ENCODE measurements around the gene MEGF6. TPM values are rescaled to one million over a fixed set of nuclear protein-coding genes. Genes with fewer than 3 reads are reported as not detected.

MEGF6 gene
- total RNA-seq, 1 donor from 2014 or later, result 9.3 TPM

- intact Hi-C loops (cut with DNase I), result loop anchor here (2.0 kb wide), 1 partner anchor 25 kb away; the partner anchor contains the start of gene TPRG1L
- DNase-seq (ENCODE audit: low spot score), result peak; percentile 94
Observed at GRCh38 chr1:3649342-3650247, 38.3 kb upstream of the MEGF6 start, which contains the start of gene WRAP73. TSS of gene WRAP73 (minus strand) at chr1:3650103. CDS start at chr1:3649999, 104 bp downstream.

DNA sequence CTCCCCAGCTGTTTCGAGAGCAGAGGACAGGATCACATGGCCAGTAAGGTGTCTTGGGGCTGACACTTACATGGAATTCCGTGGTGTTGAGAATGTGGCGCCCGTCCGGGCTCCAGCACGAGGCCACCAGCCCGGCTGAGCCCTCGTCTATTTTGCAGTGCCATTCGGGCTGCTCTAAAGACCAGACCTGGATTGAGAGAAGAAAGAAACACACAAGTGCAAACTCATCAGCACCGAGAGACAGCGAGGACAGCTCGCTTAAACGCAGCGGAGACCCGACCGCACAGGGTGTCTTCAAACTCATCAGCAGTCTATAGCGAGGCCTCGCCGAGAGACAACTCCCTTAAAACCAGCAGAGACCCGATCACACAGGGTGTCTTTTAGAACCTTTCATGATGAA is 35.3 kb upstream of the MEGF6 start:
- DNase-seq (ENCODE audit: low spot score), result peak; percentile 49
- intact Hi-C loops (cut with DNase I), result no loop called here

GRCh38 chr1:3645666-3646355 is 34.5 kb upstream of the MEGF6 start:
- DNase-seq (ENCODE audit: low spot score), result peak; percentile 43
- intact Hi-C loops (cut with DNase I), result no loop called here

- intact Hi-C loops (cut with DNase I), result no loop called here
- DNase-seq (ENCODE audit: low spot score), result peak; percentile 35
Observed at GRCh38 chr1:3645247-3645646, 33.9 kb upstream of the MEGF6 start.

DNA sequence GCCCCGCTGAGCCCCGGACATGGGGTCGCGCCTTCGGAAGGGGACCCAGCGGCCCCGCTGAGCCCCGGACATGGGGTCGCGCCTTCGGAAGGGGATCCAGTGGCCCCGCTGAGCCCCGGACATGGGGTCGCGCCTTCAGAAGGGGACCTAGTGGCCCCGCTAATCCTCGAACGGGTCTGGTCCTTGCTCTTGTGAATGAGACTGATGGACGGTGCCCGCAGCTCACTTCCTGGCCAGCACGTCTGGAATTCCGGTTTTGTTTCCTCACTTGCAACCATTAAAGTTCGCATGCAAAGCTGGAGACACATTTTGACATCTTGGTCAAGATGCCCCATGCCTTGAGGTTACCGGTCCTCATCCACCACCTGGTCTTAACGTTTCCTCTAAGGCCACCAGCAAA is 33.0 kb upstream of the MEGF6 start:
- peak; percentile 49 for DNase-seq (ENCODE audit: low spot score)
- intact Hi-C loops (cut with DNase I), result no loop called here

DNA sequence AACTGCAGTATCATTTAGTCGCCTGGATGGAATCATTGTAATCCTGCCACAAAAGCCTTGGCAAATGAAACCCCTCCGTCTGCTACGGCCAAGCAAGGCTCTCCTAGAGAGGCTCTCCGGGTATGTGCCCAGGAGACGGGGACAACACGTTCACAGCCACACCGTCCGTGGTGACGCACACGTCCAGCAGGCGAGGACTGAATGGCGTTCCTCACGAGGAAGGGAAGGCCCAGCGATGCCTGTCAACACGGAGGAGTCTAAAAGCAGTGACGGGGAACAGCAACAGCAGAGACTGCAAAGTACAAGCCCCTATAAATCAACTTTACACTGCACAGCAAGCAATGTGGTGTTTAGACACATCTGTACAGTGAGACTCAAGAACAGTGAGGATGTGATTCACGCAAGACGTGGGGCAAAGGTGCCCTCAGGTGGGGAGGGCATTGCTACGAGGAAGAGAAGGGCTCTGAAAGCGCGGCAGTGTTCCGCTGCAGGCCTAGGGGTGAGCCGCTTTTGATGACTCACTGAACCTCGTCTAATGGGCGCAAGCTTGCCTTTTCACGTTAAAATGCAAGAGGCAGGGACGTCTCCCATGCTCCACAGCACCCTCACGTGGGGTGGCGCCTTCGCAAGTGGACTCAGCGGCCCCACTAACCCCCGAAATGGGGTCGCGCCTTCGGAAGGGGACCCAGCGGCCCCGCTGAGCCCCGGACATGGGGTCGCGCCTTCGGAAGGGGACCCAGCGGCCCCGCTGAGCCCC is 31.8 kb upstream of the MEGF6 start:
- peak; percentile 51 for DNase-seq (ENCODE audit: low spot score)
- intact Hi-C loops (cut with DNase I), result no loop called here

DNA sequence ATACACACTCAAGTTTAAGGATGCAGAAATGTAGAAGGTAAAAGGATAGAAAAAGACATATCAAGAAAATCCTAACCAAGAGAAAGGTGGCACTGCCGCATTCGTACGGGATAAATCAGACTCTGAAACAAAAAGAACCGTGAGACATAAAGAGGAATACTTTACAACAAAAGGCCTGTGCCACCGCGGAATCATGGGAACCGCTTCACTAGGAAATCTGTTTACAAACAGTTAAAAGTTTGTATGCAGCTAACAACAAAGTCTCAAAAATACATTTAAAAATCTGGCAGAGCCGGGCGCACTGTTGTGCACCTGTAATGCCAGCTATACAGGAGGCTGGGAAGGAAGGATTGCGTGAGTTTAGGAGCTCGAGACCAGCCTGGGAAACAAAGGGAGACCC is 30.5 kb upstream of the MEGF6 start:
- DNase-seq (ENCODE audit: low spot score), result no peak
- intact Hi-C loops (cut with DNase I), result no loop called here

GRCh38 chr1:3641046-3641760 is 29.9 kb upstream of the MEGF6 start:
- intact Hi-C loops (cut with DNase I), result no loop called here
- DNase-seq (ENCODE audit: low spot score), result peak; percentile 41

- intact Hi-C loops (cut with DNase I), result no loop called here
- peak; percentile 43 for DNase-seq (ENCODE audit: low spot score)
Observed at GRCh38 chr1:3640121-3640837, 29.0 kb upstream of the MEGF6 start.

- intact Hi-C loops (cut with DNase I), result no loop called here
- peak; percentile 55 for DNase-seq (ENCODE audit: low spot score)
Observed at GRCh38 chr1:3639397-3639911, 28.1 kb upstream of the MEGF6 start.

- DNase-seq (ENCODE audit: low spot score), result peak; percentile 46
Observed at GRCh38 chr1:3638676-3639075, 27.4 kb upstream of the MEGF6 start.

DNA sequence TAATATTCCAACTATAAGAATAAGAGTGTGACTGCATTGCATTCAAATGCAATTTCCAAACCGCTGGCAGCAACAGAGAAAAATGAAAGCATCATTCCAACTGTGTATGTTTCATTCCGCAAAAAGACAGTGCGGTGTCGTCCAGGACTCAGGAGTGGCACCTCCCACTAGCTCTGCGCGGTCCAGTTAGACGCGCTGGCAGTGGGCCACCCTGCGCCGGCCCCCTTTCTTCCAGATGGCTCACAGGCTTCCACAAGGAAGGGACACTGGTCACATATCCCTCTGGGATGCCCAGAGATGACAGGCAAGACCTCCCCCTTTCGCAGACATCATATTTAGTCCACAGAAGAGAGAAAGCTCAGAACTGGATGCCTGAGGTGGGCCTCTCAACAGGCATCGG is 26.7 kb upstream of the MEGF6 start:
- intact Hi-C loops (cut with DNase I), result no loop called here
- peak; percentile 36 for DNase-seq (ENCODE audit: low spot score)

More at GRCh38 chr1:3638676-3639075, 27.4 kb upstream of the MEGF6 start:
- intact Hi-C loops (cut with DNase I), result no loop called here

DNA sequence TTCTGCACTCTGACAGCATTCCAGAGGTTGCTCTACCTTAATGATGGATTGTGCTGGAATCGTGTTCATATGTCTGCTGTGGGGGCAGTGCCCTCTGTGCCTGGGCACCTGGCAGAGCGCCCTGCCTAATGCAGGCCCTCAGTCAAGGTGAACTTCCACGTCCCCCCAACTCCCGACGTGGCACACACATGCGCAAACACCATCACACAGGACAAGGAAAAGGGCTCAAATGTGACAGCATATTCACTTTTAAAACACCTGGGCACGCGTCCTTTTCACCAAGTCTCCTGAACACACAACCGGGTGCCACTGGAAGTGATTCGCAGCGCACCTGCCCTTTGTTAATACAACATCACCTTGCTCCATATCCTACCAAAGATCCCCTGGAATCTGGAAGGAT is 25.2 kb upstream of the MEGF6 start:
- peak; percentile 26 for DNase-seq (ENCODE audit: low spot score)
- intact Hi-C loops (cut with DNase I), result no loop called here

DNA sequence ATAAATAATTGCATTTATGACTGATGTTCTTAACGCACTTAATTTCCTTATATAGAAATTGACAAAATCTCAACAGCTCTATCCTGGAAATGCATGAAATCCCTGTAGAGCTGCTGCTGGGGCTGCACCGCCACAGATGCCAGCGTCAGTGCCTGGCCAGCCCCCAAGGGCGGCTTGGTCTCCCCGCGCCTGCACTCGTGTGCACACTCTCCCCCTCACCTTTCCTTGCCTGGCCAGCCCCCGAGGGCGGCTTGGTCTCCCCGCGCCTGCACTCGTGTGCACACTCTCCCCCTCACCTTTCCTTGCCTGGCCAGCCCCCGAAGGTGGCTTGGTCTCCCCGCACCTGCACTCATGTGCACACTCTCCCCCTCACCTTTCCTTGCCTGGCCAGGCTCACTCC is 24.8 kb upstream of the MEGF6 start:
- peak; percentile 31 for DNase-seq (ENCODE audit: low spot score)
- intact Hi-C loops (cut with DNase I), result no loop called here

DNA sequence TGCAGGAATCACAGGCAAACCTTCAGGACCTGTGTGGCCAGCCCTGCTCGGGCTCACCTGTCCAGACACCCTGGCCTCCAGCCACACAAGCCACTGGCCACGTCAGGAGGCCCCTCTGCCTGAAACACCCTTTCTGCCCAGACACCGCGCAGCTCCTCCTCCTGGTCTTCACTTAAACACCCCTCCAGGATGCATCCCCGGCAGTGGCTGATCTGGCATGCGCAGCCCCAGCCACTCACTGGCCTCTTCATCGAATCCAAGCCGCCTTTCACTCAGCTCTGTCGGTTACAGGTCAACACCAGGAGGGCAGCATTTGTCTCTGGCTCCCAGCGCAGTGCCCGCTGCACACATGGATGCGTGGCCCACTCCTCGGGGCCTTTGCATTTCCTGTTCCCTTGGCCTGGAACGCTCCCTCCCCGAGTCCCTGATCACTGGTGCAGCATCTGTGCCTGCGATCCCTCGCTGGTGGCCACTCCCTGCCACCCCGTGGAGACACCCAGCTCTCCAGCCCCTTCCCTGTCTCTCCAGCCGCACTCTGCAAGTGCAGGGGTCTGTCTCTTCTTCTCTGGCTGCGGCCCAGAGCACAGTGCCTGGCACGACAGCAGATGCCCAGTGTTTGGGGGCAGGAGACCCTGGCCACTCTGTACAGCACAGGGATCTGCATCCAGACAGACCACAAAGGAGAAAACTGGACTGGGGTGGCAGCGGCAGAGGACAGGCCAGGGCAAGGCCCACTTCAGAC is 22.9 kb upstream of the MEGF6 start:
- intact Hi-C loops (cut with DNase I), result no loop called here
- DNase-seq (ENCODE audit: low spot score), result no peak

GRCh38 chr1:3633344-3634058 is 22.2 kb upstream of the MEGF6 start:
- intact Hi-C loops (cut with DNase I), result no loop called here
- no peak for DNase-seq (ENCODE audit: low spot score)

- no peak for DNase-seq (ENCODE audit: low spot score)
- intact Hi-C loops (cut with DNase I), result no loop called here
Observed at GRCh38 chr1:3632716-3633343, 21.5 kb upstream of the MEGF6 start.

Data from cardiac septum (tissue), 1 donor.